Ishikawa (cell line): ENCODE data around the gene VDR.

Experiments used
- CEBPB ChIP-seq: IDR thresholded peaks from 2 replicates; pipeline ENCODE4 v1.6.1; 2012
- CREB1 ChIP-seq: IDR thresholded peaks from 2 replicates; pipeline ENCODE4 v1.6.1; 2012; ENCODE audit warnings: low read depth
- EGR1 ChIP-seq: IDR thresholded peaks from 2 replicates; pipeline ENCODE4 v1.6.1; 2012
- EP300 ChIP-seq: IDR thresholded peaks from 2 replicates; pipeline ENCODE4 v1.6.1; 2012; ENCODE audit warnings: borderline replicate concordance
- FOXM1 ChIP-seq: IDR thresholded peaks from 2 replicates; pipeline ENCODE4 v1.6.1; 2012; ENCODE audit warnings: low read depth, borderline replicate concordance
- NFIC ChIP-seq: IDR thresholded peaks from 2 replicates; pipeline ENCODE4 v1.6.1; 2012
- RAD21 ChIP-seq: IDR thresholded peaks from 2 replicates; pipeline ENCODE4 v1.6.1; 2012; ENCODE audit warnings: low read depth
- TAF1 ChIP-seq: IDR thresholded peaks from 2 replicates; pipeline ENCODE4 v1.6.1; 2012; ENCODE audit warnings: low read depth, mild to moderate bottlenecking
- TCF12 ChIP-seq: IDR thresholded peaks from 2 replicates; pipeline ENCODE4 v1.6.1; 2012; ENCODE audit warnings: low read depth
- TEAD4 ChIP-seq: IDR thresholded peaks from 2 replicates; pipeline ENCODE4 v1.6.1; 2012
- YY1 ChIP-seq: IDR thresholded peaks from 2 replicates; pipeline ENCODE4 v1.6.1; 2012; ENCODE audit warnings: low read depth
- ZBTB7A ChIP-seq: IDR thresholded peaks from 2 replicates; pipeline ENCODE4 v1.6.1; 2012; ENCODE audit warnings: low read depth
- TF ChIP-seq, protein P1 (sequence below): IDR thresholded peaks from 2 replicates; pipeline ENCODE4 v1.6.1; 2012
- TF ChIP-seq, protein P2 (sequence below): IDR thresholded peaks from 2 replicates; pipeline ENCODE4 v1.6.1; 2012; ENCODE audit warnings: low read depth, mild to moderate bottlenecking
- TF ChIP-seq, protein P3 (sequence below): IDR thresholded peaks from 2 replicates; pipeline ENCODE4 v1.6.1; 2012

VDR gene

DNA sequence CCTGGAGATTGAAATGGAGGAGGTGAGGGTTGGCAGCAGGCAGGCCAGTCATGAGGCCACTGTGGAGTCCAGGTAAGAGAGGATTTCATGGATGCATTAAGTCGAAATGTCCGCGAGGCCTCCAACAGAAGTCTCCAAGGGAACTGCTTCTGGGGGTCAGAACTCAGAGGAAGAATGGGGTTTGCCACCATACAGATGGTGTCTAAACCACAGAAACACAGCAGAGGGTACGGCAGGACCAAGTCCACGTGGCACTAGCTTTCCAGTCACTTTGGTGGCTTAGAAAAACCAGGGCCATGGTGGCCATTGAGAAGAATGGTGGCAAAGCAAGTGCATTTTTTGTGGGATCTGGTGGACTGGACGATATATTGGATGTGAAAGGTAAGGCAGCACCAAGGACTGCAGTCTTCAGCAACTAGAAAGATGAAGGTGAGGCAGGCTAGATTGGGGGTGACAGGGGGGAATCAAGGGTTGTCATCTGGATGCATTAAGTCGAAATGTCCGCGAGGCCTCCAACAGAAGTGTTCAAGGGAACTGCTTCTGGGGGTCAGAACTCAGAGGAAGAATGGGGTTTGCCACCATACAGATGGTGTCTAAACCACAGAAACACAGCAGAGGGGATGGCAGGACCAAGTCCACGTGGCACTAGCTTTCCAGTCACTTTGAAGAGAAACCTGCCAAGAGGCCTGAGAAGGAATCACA lies 36.1 kb upstream of the VDR start:
- TF ChIP-seq TAF1 (no peak), TCF12 (no peak), RAD21 (no peak), CREB1 (no peak), NFIC (no peak), EGR1 (no peak), CEBPB (no peak), EP300 (no peak), YY1 (no peak), TEAD4 (no peak), ZBTB7A (no peak), FOXM1 (no peak)
- TF ChIP-seq, protein P1, sequence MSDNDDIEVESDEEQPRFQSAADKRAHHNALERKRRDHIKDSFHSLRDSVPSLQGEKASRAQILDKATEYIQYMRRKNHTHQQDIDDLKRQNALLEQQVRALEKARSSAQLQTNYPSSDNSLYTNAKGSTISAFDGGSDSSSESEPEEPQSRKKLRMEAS = no peak
- TF ChIP-seq, protein P2, sequence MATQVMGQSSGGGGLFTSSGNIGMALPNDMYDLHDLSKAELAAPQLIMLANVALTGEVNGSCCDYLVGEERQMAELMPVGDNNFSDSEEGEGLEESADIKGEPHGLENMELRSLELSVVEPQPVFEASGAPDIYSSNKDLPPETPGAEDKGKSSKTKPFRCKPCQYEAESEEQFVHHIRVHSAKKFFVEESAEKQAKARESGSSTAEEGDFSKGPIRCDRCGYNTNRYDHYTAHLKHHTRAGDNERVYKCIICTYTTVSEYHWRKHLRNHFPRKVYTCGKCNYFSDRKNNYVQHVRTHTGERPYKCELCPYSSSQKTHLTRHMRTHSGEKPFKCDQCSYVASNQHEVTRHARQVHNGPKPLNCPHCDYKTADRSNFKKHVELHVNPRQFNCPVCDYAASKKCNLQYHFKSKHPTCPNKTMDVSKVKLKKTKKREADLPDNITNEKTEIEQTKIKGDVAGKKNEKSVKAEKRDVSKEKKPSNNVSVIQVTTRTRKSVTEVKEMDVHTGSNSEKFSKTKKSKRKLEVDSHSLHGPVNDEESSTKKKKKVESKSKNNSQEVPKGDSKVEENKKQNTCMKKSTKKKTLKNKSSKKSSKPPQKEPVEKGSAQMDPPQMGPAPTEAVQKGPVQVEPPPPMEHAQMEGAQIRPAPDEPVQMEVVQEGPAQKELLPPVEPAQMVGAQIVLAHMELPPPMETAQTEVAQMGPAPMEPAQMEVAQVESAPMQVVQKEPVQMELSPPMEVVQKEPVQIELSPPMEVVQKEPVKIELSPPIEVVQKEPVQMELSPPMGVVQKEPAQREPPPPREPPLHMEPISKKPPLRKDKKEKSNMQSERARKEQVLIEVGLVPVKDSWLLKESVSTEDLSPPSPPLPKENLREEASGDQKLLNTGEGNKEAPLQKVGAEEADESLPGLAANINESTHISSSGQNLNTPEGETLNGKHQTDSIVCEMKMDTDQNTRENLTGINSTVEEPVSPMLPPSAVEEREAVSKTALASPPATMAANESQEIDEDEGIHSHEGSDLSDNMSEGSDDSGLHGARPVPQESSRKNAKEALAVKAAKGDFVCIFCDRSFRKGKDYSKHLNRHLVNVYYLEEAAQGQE = no peak
- TF ChIP-seq, protein P3, sequence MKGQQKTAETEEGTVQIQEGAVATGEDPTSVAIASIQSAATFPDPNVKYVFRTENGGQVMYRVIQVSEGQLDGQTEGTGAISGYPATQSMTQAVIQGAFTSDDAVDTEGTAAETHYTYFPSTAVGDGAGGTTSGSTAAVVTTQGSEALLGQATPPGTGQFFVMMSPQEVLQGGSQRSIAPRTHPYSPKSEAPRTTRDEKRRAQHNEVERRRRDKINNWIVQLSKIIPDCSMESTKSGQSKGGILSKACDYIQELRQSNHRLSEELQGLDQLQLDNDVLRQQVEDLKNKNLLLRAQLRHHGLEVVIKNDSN = no peak

DNA sequence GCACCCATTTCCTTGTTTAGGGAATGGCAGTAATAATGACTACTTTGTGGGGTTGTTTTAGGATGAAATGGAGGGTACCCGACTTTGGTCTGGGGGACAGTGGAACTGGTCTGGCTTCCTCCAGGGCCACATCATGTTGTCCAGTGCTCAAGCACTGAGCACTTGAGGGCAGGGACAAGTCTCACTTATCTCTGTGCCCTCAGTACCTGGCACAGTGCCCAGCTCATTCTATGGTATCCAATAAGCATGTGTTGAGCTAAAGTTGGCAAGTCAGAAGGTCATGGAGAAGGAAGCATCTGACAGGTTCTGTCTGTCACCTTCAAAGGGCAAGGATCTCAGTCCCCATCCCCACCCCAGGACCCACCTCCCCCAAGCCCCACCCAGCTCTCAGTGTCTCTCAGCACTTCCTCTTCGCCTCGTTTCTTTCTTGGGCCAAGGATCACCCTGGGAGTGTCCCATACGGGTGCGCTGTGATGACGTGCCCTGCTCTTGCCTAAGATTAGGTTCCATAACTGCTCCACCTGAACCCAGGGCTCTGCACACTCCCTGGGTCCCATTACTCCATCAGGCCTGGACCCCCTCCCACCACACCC lies 34.3 kb upstream of the VDR start:
- TF ChIP-seq NFIC (0 out of 2 replicates have a peak, but pooled peaks have one; percentile 28), TCF12 (no peak), TEAD4 (no peak)

DNA sequence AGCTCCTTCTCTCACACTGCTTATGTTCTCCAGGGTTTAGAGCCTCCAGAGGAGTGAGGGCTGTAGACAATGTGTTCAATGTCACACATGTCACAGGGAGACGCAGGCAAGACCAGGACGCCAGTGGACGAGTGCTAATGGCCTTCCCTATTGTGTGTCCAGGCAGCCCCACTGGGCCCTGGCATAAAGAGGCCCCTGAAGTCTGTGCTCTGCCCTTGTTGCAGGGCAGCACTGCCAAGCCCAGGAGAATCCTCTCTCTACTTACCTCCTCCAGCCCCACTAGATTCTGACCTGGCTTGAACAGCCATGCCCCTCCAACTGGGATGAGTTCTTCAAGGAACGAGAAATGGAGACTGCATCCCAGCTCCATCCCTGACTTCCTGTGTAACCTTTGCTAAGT lies 33.8 kb upstream of the VDR start:
- TF ChIP-seq YY1 (no peak), TEAD4 (no peak), TCF12 (no peak), CEBPB (no peak), ZBTB7A (no peak), RAD21 (no peak), CREB1 (no peak), EP300 (no peak), TAF1 (no peak), EGR1 (no peak), NFIC (no peak), FOXM1 (no peak)
- TF ChIP-seq, protein P2 = no peak
- TF ChIP-seq, protein P1 = no peak
- TF ChIP-seq, protein P3 = no peak

DNA sequence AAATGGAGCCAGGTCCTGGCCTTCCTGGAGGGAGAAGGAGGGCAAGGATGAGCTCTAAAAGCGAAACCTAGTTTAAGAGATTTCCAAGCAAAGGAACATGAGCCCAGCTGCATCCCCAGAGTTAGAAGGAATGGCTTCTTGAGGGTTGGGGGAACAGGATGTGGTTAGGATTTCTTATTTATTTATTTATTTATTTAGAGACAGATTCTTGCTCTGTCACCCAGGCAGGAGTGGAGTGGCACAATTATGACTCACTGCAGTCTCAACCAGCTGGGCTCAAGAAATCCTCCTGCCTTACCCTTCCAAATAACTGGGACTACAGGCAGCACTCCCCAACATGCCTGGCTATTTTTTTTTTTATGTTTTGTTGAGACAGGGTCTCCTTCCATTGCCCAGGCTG lies 33.3 kb upstream of the VDR start:
- TF ChIP-seq EP300 (no peak), FOXM1 (no peak), CEBPB (no peak), TCF12 (no peak), NFIC (no peak), ZBTB7A (no peak), YY1 (no peak), TEAD4 (no peak), TAF1 (no peak)
- TF ChIP-seq, protein P2 = no peak
- TF ChIP-seq, protein P1 = no peak
